GM23338 (cell line): Measurements from ENCODE around the gene RNF157. TPM values are rescaled to one million over a fixed set of nuclear protein-coding genes. Genes with fewer than 3 reads are reported as not detected.

Experiments used
- ATAC-seq: fragments of 200-7000 bp; cut with Tn5 transposase; 3 replicates; pipeline ENCODE4 v1.9.1; 2020
- DNase-seq: peaks from one replicate; pipeline ENCODE4 v3.0.0-alpha.2; 2015; ENCODE audit warnings: low spot score
- H2AFZ ChIP-seq: fragments of 200-600 bp; sonication (generic); 2 replicates; pipeline ENCODE4 v1.8.0; 2016; ENCODE audit warnings: antibody characterized with exemption, mild to moderate bottlenecking, moderate library complexity
- H3F3A ChIP-seq: fragments of 200-600 bp; sonication (generic); replicated peaks from 2 replicates; pipeline ENCODE4 v1.8.0; 2017; ENCODE audit warnings: antibody characterized with exemption, mixed run types, low read depth
- H3K27ac ChIP-seq: fragments of 200-600 bp; sonication (generic); 2 replicates; pipeline ENCODE4 v1.6.1; 2016; ENCODE audit warnings: low read depth
- H3K27me3 ChIP-seq: fragments of 200-600 bp; sonication (generic); 2 replicates; pipeline ENCODE4 v1.8.0; 2016; ENCODE audit warnings: mild to moderate bottlenecking, mixed run types, moderate library complexity; ENCODE audit not compliant: insufficient read depth
- H3K36me3 ChIP-seq: fragments of 200-600 bp; sonication (generic); 2 replicates; pipeline ENCODE4 v1.8.0; 2016; ENCODE audit warnings: mild to moderate bottlenecking; ENCODE audit not compliant: insufficient read depth
- H3K4me1 ChIP-seq: fragments of 200-600 bp; sonication (generic); 2 replicates; pipeline ENCODE4 v1.8.0; 2016; ENCODE audit warnings: mild to moderate bottlenecking, moderate library complexity; ENCODE audit not compliant: insufficient read depth
- H3K4me2 ChIP-seq: fragments of 200-600 bp; sonication (generic); 2 replicates; pipeline ENCODE4 v1.7.1; 2017; ENCODE audit warnings: mixed run types
- H3K4me3 ChIP-seq: fragments of 200-600 bp; sonication (generic); 2 replicates; pipeline ENCODE4 v1.6.1; 2016; ENCODE audit warnings: mixed run types
- H3K79me2 ChIP-seq: fragments of 200-600 bp; sonication (generic); replicated peaks from 2 replicates; pipeline ENCODE4 v1.8.0; 2017; ENCODE audit warnings: mild to moderate bottlenecking; ENCODE audit not compliant: insufficient read depth
- H3K9me2 ChIP-seq: fragments of 200-600 bp; sonication (generic); 2 replicates; pipeline ENCODE4 v1.8.0; 2017; ENCODE audit not compliant: insufficient read depth
- H4K20me1 ChIP-seq: fragments of 200-600 bp; sonication (generic); replicated peaks from 2 replicates; pipeline ENCODE4 v1.8.0; 2017; ENCODE audit warnings: mild to moderate bottlenecking; ENCODE audit not compliant: insufficient read depth
- H3K27ac Mint-ChIP-seq: 2 replicates; pipeline ENCODE4 v1.8.0; 2020; ENCODE audit warnings: inconsistent platforms, mild to moderate bottlenecking, moderate library complexity, mixed read lengths
- H3K27me3 Mint-ChIP-seq: 3 replicates; pipeline ENCODE4 v1.8.0; 2022; ENCODE audit warnings: low read depth, mild to moderate bottlenecking, moderate library complexity, mixed read lengths, inconsistent platforms; ENCODE audit not compliant: insufficient read depth, poor library complexity
- H3K36me3 Mint-ChIP-seq: 3 replicates; pipeline ENCODE4 v1.8.0; 2021; ENCODE audit warnings: low read depth, mild to moderate bottlenecking, inconsistent platforms, moderate library complexity, mixed read lengths
- H3K4me1 Mint-ChIP-seq: 3 replicates; pipeline ENCODE4 v1.8.0; 2020; ENCODE audit warnings: mild to moderate bottlenecking, inconsistent platforms, mixed read lengths
- H3K4me3 Mint-ChIP-seq: 3 replicates; pipeline ENCODE4 v1.8.0; 2021; ENCODE audit warnings: moderate library complexity, mild to moderate bottlenecking, inconsistent platforms, mixed read lengths
- H3K9me3 Mint-ChIP-seq: 3 replicates; pipeline ENCODE4 v1.8.0; 2020; ENCODE audit warnings: moderate library complexity, mild to moderate bottlenecking, inconsistent platforms, mixed read lengths
- CREB1 ChIP-seq: fragments of 250-450 bp; sonication (Bioruptor Pico); IDR thresholded peaks from 2 replicates; pipeline ENCODE4 v1.5.0; 2020; ENCODE audit warnings: low read depth, mild to moderate bottlenecking, moderate library complexity
- CTCF ChIP-seq, 2 experiments: fragments of 200-600 bp in 1 of 2; sonication (generic) in 1 of 2; conservative IDR thresholded peaks; 2 replicates each; pipeline versions ENCODE4 v1.5.1 to v1.6.1; 2016 to 2017; ENCODE audit warnings: antibody characterized with exemption in 2 of 2, low read depth in 2 of 2, mild to moderate bottlenecking in 2 of 2, moderate library complexity in 1 of 2
- ETS1 ChIP-seq: IDR thresholded peaks from 2 replicates; pipeline ENCODE4 v1.6.1; 2016; ENCODE audit warnings: antibody characterized with exemption
- EZH2 ChIP-seq: fragments of 200-600 bp; sonication (generic); IDR thresholded peaks from one replicate; pipeline ENCODE4 v1.8.0; 2017; ENCODE audit warnings: antibody characterized with exemption, mild to moderate bottlenecking, low read depth; ENCODE audit not compliant: unreplicated experiment
- EZH2phosphoT487 ChIP-seq: fragments of 200-600 bp; sonication (generic); IDR thresholded peaks from one replicate; pipeline ENCODE4 v1.8.1; 2018; ENCODE audit warnings: antibody characterized with exemption; ENCODE audit not compliant: unreplicated experiment
- JUNB ChIP-seq: IDR thresholded peaks from one replicate; pipeline ENCODE4 v1.6.1; 2016; ENCODE audit warnings: antibody characterized with exemption; ENCODE audit not compliant: unreplicated experiment
- POLR2AphosphoS5 ChIP-seq: IDR thresholded peaks from 2 replicates; pipeline ENCODE4 v1.6.1; 2016; ENCODE audit warnings: antibody characterized with exemption, low read depth
- STAT1 ChIP-seq: IDR thresholded peaks from one replicate; pipeline ENCODE4 v1.6.1; 2016; ENCODE audit warnings: antibody characterized with exemption; ENCODE audit not compliant: unreplicated experiment
- ZNF114 ChIP-seq: fragments of 250-450 bp; sonication (Bioruptor Pico); IDR thresholded peaks from 2 replicates; pipeline ENCODE4 v1.5.0; 2020; ENCODE audit warnings: mild to moderate bottlenecking, moderate library complexity
- polyA plus RNA-seq: library from polyadenylated mRNA; unstranded; fragments of >200 nt; fragmentation: Nextera tagmentation; extraction: Ambion mirVana; gene quantifications from 2 replicates; pipeline ENCODE4 v1.2.1, GENCODE V29; 2016
- total RNA-seq: library from RNA; depleted of rRNA; stranded (reverse); fragments of >200 nt; shearing (Covaris generic); gene quantifications from 2 replicates; pipeline ENCODE4 v1.2.3, GENCODE V29; 2014
- TF ChIP-seq, protein P1 (sequence below): IDR thresholded peaks from one replicate; pipeline ENCODE4 v1.6.1; 2018; ENCODE audit warnings: antibody characterized with exemption; ENCODE audit not compliant: unreplicated experiment

Gene RNF157
- total and polyA plus RNA-seq, 2 experiments from 2014 or later = 7.8 to 11.7 TPM

GRCh38 chr17:76191896-76192295 is 48.4 kb downstream of the RNF157 start:
- no peaks in the 10 kb centered on the region; the same call in 1 of the 2 replicates for H3F3A ChIP-seq
- ATAC-seq (no peak), DNase-seq (no peak)
- H3K79me2 ChIP-seq = no peaks in the 10 kb centered on the region
- no peak overlapping the region for H3K4me3 Mint-ChIP-seq
- H3K4me3 ChIP-seq = no peak overlapping the region
- no peaks in the 10 kb centered on the region for H3K36me3 Mint-ChIP-seq
- H4K20me1 ChIP-seq = no peaks in the 10 kb centered on the region
- peaks cover 12% of the 10 kb centered on the region; the same call in 1 of the 2 replicates for H3K4me1 ChIP-seq
- no peaks in the 10 kb centered on the region for H3K9me2 ChIP-seq
- no peaks in the 10 kb centered on the region for H3K36me3 ChIP-seq
- H3K9me3 Mint-ChIP-seq = no peaks in the 10 kb centered on the region
- peak overlapping the region; percentile 15; the same call in 1 of the 2 replicates for H3K4me2 ChIP-seq
- no peak for TF ChIP-seq ZNF114 (CRISPR knock-in tag)
- TF ChIP-seq, protein P1, sequence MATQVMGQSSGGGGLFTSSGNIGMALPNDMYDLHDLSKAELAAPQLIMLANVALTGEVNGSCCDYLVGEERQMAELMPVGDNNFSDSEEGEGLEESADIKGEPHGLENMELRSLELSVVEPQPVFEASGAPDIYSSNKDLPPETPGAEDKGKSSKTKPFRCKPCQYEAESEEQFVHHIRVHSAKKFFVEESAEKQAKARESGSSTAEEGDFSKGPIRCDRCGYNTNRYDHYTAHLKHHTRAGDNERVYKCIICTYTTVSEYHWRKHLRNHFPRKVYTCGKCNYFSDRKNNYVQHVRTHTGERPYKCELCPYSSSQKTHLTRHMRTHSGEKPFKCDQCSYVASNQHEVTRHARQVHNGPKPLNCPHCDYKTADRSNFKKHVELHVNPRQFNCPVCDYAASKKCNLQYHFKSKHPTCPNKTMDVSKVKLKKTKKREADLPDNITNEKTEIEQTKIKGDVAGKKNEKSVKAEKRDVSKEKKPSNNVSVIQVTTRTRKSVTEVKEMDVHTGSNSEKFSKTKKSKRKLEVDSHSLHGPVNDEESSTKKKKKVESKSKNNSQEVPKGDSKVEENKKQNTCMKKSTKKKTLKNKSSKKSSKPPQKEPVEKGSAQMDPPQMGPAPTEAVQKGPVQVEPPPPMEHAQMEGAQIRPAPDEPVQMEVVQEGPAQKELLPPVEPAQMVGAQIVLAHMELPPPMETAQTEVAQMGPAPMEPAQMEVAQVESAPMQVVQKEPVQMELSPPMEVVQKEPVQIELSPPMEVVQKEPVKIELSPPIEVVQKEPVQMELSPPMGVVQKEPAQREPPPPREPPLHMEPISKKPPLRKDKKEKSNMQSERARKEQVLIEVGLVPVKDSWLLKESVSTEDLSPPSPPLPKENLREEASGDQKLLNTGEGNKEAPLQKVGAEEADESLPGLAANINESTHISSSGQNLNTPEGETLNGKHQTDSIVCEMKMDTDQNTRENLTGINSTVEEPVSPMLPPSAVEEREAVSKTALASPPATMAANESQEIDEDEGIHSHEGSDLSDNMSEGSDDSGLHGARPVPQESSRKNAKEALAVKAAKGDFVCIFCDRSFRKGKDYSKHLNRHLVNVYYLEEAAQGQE = no peak
- TF ChIP-seq CREB1 (CRISPR knock-in tag) = no peak
- no peak for TF ChIP-seq POLR2AphosphoS5
- no peak for TF ChIP-seq STAT1
- no peak for TF ChIP-seq ETS1
- TF ChIP-seq JUNB = no peak
- no peak for TF ChIP-seq EZH2
- no peak for TF ChIP-seq EZH2phosphoT487
- peaks cover 21% of the 10 kb centered on the region for H3K4me1 Mint-ChIP-seq
- H3K27me3 Mint-ChIP-seq = peaks cover 5% of the 10 kb centered on the region
- H3K27me3 ChIP-seq = no peaks in the 10 kb centered on the region
- no peak overlapping the region for H3K27ac Mint-ChIP-seq
- H3K27ac ChIP-seq = no peak overlapping the region; the same call in 1 of the 2 replicates
- no peak overlapping the region for H2AFZ ChIP-seq

GRCh38 chr17:76189741-76190140 is 50.6 kb downstream of the RNF157 start:
- H3F3A ChIP-seq = no peaks in the 10 kb centered on the region; the same call in 1 of the 2 replicates
- TF ChIP-seq STAT1 (no peak), CTCF (conservative IDR thresholded peaks at IDR 0.05; ENCODE audit: low read depth in 2 of 2) (peak in 1 of 2 experiments; percentile 54; a peak in 3 of 4 replicates)
- Mint-ChIP-seq H3K27ac (peak overlapping the region; percentile 9; the same call in 1 of the 2 replicates), H3K4me3 (no peak overlapping the region), H3K4me1 (peaks cover 21% of the 10 kb centered on the region), H3K27me3 (peaks cover 3% of the 10 kb centered on the region), H3K9me3 (no peaks in the 10 kb centered on the region), H3K36me3 (no peaks in the 10 kb centered on the region)
- no peaks in the 10 kb centered on the region for H3K79me2 ChIP-seq
- H3K4me1 ChIP-seq = peaks cover 12% of the 10 kb centered on the region; the same call in 1 of the 2 replicates
- no peaks in the 10 kb centered on the region for H3K36me3 ChIP-seq
- DNase-seq (no peak), ATAC-seq (peak; percentile 74)
- H3K27ac ChIP-seq = no peak overlapping the region
- no peaks in the 10 kb centered on the region for H3K27me3 ChIP-seq
- H3K4me2 ChIP-seq = no peak overlapping the region
- H4K20me1 ChIP-seq = no peaks in the 10 kb centered on the region
- no peaks in the 10 kb centered on the region for H3K9me2 ChIP-seq
- no peak overlapping the region for H3K4me3 ChIP-seq
- H2AFZ ChIP-seq = no peak overlapping the region
